NCI-H345 (cell line): ENCODE data around the gene GABARAPL1.
"Not testable (repeated sequence)": the region's sequence is repeated elsewhere in the genome, so short reads cannot be mapped to it uniquely, and the experiment has no call there.

Source experiments
- DNase-seq: peaks from one replicate; lab custom pipeline; 2025; lab: John Stamatoyannopoulos, UW

Gene GABARAPL1

DNA sequence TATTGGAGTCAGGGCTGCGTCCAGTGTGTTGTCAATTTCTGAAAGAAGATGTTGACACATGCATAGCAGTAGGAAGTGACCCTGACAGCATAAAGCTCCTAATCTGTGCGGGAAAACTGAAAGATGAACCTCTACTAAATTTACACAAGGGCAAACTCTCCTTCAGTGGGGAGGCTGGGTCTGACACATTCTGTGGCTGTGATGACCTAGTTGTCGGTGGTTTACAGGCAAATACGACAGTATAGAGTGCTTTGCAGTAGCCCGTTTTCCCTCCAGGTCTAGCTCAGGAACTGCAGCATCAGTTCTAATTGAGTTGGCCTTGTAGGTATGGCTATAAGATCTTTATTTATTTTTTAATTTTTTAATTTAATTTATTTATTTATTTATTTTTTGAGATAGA lies 14.8 kb upstream of the GABARAPL1 start:
- DNase-seq = no peak

DNA sequence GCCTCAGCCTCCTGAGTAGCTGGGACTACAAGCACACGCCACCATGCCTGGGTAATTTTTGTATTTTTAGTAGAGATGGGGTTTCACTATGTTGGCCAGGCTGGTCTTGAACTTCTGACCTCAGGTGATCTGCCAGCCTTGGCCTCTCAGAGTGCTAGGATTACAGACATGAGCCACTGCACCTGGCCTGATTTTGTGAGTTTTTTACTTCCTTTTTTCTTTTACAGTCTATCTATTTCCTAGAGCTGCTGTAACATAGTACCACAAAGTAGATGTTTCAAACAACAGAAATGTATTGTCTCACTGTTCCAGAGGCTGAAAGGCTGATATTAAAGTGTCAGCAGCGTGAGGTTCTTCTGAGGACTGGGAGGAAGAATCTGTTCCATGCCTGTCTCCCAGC lies 8.2 kb upstream of the GABARAPL1 start:
- not testable (repeated sequence) for DNase-seq

DNA sequence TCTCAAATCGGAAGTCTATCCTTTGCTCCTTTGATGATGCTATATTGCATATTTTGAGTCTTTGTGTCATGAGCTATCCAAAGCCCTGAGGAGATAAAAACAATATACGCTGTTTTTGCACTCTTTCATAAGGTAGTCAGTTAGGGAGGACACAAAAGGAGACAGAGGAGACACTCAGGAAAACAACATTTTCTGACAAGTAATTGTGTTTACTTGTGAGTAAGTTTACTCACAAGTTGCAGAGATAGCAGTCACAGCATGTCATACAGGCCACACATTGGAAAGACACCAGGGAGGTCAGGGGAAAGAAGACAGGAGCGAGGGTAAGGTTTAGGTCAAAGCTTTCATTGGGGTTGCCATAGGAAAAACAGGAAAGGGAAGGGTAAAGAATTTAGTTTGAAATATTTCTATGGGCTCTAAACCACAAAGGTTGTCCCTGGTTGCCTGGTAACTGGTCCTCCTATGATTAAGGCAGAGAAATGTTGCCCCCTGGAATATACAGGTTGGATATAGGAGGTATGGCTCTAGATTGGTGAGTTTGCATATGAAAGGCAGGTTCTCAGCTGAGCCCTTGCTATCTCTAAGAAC lies 7.4 kb upstream of the GABARAPL1 start:
- no peak for DNase-seq

DNA sequence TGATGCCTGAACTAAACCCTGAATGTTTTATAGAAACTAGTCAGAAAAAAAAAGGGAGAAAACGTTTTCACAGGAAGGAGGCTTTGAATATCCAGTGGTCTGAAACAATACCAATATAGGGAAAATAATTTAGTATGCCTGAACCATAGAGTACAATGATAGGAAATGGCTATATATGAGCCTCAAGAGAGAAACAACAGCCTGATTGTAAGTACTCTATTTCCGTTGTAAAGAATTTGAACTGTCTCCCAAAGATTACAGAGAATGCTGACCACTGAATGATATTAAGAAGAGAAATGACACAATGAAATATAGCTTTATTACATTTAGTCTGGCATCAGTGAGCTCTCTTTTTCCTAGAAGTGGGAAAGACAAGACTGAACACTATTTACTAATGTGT lies 5.5 kb upstream of the GABARAPL1 start:
- DNase-seq = no peak

DNA sequence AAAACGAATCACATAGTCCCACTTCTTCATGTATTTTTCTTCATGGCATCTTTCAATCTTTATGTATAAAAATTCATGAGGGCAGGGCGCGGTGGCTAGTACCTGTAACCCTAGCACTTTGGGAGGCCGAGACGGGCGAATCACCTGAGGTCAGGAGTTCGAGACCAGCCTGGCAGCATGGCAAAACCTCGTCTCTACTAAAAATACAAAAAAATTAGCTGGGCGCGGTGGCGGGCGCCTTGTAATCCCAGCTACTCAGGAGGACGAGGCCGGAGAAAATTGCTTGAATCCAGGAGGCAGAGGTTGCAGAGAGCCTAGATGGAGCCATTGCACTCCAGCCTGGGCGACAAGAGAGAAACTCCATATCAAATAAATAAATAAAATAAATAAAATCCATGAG lies 2.5 kb upstream of the GABARAPL1 start:
- no peak for DNase-seq

DNA sequence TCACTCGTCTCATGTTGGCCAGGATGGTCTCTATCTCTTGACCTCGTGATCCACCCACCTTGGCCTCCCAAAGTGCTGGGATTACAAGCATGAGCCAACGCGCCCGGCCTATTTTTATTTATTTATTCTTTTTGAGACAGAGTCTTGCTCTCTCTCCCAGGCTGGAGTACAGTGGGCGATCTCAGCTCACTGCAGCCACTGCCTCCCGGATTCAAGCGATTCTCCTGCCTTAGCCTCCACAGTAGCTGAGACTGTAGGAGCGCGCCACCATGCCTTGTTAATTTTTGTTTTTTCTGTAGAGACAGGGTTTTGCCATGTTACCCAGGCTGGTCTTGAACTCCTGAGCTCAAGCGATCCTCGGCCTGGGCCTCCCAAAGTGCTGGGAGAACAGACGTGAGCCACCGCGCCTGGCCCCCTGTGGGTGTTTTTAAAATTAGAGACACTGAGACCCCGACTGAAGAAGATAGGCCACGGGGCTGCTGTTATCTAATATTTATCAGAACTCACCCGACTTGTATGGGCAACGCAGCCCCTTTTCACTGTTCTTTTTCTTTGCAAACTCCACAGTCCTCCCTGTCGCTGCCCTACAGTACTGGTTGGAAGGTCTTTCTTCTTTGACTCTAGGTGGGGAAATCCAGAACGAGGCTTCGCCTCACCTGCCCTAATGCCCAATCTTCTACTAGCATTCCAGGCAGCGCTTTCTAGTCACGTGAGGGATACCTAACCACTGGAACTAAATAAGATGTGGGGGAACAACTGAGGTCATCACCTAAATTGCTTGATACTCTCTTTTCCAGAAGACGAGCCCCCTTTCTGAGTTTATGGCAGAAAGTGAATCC lies 1.4 kb upstream of the GABARAPL1 start:
- no peak for DNase-seq

DNA sequence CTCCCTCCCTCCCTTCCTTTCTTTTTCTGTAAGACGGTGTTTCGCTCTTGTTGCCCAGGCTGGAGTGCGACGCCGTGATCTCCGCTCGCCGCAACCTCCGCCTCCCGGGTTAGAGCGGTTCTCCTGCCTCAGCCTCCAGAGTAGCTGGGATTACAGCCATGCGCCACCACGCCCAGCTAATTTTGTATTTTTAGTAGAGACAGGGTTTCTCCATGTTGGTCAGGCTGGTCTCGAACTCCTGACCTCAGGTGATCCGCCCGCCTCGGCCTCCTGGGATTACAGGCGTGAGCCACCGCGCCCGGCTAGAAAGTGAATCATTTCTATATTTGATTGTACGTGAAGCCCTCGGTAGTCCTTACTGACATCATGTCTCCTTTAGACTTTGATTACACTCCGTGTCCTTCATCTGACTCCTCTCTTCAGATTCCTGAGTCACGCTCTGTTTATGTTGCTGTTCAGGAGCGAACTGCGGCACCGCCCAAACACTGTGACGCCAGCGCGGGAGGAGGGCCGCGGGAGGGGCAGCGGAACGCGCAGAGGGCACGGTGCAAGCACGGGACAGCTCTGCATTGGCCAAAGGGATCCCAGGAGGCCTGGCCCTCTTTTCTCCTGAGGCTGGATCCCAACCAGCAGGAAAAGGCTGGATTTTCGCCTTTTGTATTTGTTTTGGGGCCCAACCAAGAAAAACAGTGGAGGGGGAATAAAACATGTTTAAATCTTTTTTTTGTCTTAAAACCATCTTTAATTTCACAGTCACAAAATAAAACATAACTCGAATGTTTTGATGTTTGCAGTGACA lies 538 bp upstream of the GABARAPL1 start:
- DNase-seq = peak; percentile 91

DNA sequence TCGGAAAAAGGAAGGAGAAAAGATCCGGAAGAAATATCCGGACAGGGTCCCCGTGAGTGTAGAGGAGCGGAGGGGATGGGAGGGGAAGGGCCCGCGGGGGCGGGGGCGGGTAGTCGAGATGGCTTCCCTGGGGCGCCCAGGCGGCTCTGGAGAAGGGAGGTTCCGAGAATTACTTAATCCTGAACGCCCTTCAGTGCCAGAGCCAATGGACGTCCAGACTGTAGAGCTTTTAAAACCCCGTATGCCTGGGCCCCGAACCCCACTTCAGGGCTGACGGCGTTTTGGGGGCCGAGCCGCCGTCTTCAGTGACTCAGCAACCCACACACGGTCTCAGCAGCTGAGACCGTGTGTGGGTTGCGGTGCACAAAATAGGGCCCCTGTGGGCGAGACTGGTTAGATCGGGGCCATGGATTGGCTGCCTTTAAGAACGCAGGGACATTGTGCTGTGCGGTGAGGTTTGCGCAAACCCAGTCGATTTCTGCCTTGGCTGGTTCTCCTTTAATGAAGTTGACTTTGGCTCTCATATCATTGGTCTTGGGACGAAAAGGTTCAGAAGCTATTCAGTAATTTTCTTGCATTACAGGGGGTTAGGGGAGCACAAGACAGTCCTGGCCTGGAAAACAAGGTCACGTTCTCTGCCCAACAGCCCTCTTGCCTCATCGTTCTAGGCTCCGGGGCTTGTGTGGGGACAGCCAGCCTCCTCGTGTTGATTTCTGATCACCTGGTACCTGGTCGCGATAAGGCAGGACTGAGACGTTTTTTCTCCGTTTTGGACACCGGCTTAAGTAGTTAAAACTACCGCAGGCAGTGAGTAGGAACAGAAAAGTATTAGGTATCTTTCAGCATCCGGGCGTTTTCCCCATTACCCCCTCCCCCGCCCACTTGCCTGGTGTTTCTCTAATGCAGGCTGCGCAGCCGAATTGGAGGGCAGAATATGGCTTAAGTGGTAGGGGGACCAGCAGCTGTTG lies 775 bp downstream of the GABARAPL1 start:
- peak; percentile 62 for DNase-seq

DNA sequence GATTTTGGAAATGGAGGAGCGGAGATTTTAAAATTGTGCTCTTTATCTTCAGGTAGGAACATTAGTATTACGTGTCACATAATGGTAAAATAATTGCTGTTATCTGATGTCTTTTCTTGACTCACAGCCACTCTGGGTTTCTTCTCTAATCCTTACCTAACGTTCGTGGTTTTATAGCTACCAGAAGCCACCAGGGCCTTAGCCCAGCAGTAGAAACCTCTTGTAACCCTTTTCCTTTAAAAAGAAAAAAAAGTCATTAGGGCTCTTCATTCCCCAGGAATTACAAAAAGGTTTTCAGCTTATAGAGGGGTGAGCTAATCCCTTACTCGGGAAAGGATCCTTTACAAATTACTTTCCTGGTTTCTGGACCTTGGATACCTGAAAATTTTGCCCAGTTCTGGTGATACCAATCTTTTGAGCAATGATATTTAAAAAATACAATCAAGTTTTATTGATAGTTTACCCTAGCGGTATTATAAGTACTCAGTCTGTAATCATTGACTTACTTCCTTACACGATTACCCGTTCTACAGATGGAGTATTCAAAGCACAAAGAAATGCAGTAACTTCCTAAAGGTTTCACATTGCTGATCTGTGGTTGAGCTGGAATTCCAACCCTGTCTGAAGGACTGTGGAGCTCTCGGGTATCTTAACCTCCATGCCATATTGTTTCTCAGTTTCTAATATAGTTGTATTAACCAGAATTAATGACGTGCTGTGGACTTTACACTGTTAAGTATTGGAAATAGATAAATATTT lies 1.6 kb downstream of the GABARAPL1 start:
- DNase-seq = no peak

DNA sequence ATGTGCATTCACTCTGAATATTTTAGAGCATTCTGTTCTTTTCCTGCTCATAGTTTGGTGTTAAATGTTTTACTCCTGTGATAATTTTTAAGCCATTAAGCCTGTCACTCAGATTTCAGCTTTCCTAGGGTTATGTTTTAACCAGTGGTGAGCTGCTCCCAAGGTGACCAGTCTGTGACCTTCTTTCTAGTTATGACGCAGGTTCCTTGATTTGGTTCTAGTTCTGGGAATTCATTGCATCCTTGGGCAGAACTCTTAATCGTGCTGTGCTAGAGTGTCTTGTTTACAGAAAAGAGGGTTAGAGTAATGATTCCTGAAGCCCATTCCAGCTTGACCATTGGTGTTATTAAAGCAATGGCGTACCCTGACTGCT lies 2.2 kb downstream of the GABARAPL1 start:
- DNase-seq = no peak

DNA sequence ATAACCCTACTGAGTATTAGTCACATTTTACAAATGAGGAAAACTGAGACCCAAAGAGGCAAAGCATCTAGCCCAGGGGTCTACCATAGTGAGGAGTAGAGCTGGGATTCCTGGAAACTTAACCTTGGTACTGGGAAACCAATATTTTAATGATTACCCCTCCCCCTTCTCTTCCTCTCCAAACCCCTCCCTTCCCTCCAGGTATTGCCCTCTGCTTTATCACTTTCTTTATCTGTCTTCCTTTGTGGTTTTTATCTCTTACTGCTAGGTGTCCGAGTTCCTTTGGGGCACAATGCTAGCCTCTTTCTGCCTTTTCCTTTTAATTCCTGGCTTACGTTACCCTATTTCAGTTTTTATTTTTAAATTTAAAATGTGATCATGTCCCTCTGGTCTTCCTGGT lies 2.8 kb downstream of the GABARAPL1 start:
- no peak for DNase-seq

DNA sequence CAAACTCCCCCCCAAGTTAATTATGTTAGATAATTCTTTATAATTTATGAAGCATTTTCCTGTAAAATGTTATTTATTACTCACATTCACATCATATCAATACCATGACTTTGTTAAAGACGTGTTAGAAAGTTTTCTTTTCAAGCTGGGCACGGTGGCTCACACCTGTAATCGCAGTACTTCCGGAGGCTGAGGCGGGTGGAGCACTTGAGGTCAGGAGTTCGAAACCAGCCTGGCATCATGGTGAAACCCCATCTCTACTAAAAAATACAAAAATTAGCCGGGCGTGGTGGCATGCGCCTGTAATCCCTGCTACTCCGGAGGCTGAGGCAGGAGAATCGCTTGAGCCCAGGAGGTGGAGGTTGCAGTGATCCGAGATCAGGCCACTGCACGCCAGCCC lies 3.3 kb downstream of the GABARAPL1 start:
- DNase-seq = not testable (repeated sequence)

DNA sequence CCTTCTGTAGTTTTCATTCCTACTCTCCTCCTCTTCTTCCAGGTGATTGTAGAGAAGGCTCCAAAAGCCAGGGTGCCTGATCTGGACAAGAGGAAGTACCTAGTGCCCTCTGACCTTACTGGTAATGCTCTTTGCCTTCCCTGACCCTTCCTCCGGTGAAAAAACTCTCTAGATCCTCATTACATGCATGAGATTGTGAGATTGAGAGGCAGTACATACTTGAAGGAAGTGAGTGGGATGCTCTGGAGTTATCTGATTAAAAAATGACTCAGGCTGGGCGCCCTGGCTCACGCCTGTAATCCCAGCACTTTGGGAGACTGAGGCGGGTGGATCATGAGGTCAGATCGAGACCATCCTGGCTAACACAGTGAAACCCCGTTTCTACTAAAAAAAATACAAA lies 5.3 kb downstream of the GABARAPL1 start:
- DNase-seq = no peak

DNA sequence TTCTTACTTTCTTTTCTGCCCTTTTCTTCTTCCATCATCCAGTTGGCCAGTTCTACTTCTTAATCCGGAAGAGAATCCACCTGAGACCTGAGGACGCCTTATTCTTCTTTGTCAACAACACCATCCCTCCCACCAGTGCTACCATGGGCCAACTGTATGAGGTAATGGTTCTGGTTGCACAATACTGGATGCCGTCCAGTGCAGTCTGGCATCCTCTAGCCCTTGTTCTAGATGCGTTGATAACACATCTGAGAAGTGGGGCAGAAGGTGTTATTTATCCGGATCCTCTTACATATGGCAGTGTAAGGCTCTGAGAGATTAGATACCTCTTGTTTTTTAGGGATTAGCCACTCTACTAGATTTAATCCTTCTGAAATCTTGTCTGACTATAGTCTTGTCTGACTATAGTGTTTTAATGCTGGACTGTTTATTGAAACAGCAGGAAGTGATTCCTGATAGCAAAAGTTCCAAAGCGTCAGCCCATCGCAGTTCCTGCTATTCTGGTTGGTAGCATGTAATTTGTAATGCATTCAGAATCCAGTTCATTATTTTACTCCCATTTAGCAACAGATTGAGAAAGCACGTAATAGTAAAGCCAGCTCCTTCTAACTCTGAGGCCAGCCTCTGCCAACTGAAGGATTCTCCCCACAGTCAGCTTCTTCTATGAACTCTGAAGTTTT lies 7.9 kb downstream of the GABARAPL1 start:
- DNase-seq = no peak

DNA sequence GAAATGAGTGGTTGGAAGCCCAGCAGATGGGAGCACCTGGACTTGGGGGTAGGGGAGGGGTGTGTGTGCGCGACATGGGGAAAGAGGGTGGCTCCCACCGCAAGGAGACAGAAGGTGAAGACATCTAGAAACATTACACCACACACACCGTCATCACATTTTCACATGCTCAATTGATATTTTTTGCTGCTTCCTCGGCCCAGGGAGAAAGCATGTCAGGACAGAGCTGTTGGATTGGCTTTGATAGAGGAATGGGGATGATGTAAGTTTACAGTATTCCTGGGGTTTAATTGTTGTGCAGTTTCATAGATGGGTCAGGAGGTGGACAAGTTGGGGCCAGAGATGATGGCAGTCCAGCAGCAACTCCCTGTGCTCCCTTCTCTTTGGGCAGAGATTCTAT lies 9.2 kb downstream of the GABARAPL1 start:
- DNase-seq = no peak

DNA sequence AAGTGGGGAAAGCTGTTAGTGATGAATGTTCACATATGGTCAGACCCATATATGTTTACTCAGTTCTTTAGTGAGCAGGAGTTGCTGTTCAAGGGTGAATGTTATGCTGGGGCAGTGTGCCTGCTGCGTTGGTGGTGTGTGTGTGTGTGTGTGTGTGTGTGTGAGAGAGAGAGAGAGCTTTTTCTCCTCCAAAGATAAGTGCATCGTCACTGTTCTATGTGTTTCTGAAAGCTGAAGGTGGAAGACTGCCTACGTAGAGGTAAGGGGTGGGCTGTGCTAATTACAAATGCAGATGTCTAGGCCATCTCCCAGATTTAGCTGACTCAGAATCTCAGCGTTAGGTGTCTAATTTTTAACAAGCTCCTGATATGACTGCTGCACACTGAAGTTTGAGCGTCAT lies 10.5 kb downstream of the GABARAPL1 start:
- DNase-seq = no peak

DNA sequence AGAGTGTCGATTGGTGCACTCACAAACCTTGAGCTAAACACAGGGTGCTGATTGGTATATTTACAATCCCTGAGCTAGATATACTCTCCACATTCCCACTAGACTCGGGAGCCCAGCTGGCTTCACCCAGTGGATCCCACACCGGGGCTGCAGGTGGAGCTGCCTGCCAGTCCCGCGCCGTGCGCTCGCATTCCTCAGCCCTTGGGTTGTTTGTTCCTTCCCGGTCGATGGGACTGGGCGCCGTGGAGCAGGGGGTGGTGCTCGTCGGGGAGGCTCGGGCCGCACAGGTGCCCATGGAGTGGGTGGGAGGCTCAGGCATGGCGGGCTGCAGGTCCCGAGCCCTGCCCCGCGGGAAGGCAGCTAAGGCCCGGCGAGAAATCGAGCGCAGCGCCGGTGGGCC lies 12.7 kb downstream of the GABARAPL1 start:
- DNase-seq = not testable (repeated sequence)

DNA sequence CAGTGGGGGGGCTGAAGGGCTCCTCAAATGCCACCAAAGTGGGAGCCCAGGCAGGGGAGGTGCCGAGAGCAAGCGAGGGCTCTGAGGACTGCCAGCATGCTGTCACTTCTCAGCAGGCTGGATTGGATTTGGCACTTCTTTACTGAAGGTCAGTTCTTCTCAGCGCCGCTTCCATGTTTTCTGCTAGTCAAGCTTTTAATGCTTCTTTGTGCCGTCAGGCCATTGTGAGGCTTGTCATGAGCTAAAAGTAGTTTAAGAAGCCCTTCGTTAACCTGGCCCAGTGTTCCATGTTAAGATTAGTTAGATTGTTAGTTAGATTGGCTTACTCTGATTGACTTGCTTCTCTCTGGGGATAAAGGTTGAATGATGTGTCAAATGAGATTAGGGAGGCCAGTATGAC lies 13.4 kb downstream of the GABARAPL1 start:
- no peak for DNase-seq

DNA sequence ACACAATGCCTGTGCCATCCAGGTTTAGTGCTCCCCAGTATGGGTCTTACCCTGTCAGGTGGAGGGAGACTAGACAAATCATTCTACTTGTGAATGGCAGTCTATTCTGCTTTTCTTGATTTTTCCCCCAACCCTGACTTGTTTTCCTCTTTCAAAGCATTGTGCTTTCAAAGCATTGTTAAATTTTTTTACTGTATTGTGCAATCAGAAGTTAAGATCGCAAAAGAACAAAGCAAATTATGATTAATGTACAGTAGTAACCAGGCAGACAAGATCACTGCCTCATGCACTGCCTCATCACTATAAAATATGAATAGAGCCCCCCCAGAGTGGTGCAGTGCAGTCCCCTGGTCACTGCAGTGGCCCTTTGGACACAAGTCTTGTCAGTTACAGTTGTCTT lies 14.1 kb downstream of the GABARAPL1 start:
- no peak for DNase-seq

DNA sequence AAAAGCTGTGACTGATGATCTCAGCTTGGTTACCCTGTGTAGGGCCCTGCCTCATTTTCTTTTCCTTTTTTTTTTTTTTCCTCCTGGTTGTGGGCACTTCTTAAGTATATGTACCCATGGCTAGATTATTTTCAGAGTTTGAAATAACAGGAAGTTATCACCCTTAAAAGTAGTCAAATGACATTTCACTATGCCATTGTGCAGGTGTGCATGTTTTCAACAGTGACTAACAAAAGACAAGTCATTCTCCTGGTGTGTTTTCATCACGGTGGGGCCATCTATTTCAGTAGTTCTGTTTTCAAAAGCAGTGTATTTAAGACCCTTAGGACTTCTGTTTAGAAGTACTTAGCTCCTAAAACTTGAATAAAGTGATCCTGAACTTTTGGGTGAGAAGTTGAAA lies 15.0 kb downstream of the GABARAPL1 start:
- DNase-seq = no peak

DNA sequence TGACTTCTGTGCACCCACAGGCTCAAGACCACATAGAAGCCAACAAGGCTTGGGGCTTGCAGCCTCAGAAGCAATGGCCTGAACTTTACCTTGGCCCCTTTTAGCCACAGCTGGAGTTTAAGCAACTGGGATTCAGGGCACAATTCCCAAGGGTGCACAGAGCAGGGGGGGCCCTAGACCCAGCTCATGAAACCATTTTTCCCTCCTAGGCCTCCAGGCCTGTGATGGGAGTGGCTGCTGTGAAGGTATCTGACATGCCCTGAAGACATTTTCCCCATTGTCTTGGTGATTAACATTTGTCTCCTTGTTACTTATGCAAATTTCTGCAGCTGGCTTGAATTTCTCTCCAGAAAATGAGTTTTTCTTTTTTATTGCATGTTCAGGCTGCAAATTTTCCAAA lies 21.9 kb downstream of the GABARAPL1 start:
- DNase-seq = no peak
